ENCODE measurements around the gene EPO. TPM values are rescaled to one million over a fixed set of nuclear protein-coding genes. Genes with fewer than 3 reads are reported as not detected.
A peak's percentile ranks its signal among the peaks of the same experiment; 100 is the strongest.

The EPO gene
- total and polyA plus RNA-seq, 10 donors = 0.06 to 0.42 (median 0.19) TPM; not detected in 6

GRCh38 chr7:100705320-100705752 is 14.9 kb upstream of the EPO start:
- peak; percentile 95 for DNase-seq
- 0 to 1% (median 0%) methylated on average over 5 to 25 of the region's 25 CpGs for WGBS, 5 donors

GRCh38 chr7:100705753-100706671 is 14.3 kb upstream of the EPO start, which contains the start of gene POP7:
POP7 (plus strand) TSS chr7:100706121; CDS start chr7:100706831, 710 bp downstream.
- DNase-seq = peak; percentile 99
- no peaks in the 10 kb centered on the region for H3K27me3 ChIP-seq (replicated peaks in 1 of 7)
- peaks cover 6 to 31% (median 26%) of the 10 kb centered on the region in 6 donors for H3K4me1 ChIP-seq
- no peaks in the 10 kb centered on the region for H3K9me3 ChIP-seq
- peak; percentile 92 to 96 (median 95) for TF ChIP-seq POLR2AphosphoS5 (IDR thresholded peaks at IDR 0.05)
- no peak for TF ChIP-seq CTCF (IDR thresholded peaks at IDR 0.05 in 8 of 11, conservative IDR thresholded peaks at IDR 0.05 in 3 of 11)
- peak in 1 of 3 donors; percentile 10 for TF ChIP-seq POLR2A (IDR thresholded peaks at IDR 0.05)
- H3K27ac ChIP-seq = peak within 1 kb of the TSS; percentile 90 to 98 (median 94)
- H3K36me3 ChIP-seq = peaks cover 0 to 19% (median 0%) of the 10 kb centered on the region in 6 donors
- intact Hi-C loops (cut with DNase I; ENCODE audit: low total_unique reads) = loop anchor here (10.0 kb wide), 3 partner anchors 149 to 349 kb away; partner anchors contain the start of genes SLC12A9 and TSC22D4
- WGBS, 5 donors = 0 to 1% (median 0%) methylated on average over 71 to 86 of the region's 86 CpGs
- peak within 1 kb of the TSS; percentile 72 to 92 (median 82) for H3K4me3 ChIP-seq

More at GRCh38 chr7:100705320-100705752, 14.9 kb upstream of the EPO start:
- H3K36me3 ChIP-seq = peaks cover 0 to 19% (median 0%) of the 10 kb centered on the region in 6 donors
- intact Hi-C loops (cut with DNase I; ENCODE audit: low total_unique reads) = loop anchor here (10.0 kb wide), 3 partner anchors 149 to 349 kb away; partner anchors contain the start of genes SLC12A9 and TSC22D4
- H3K4me1 ChIP-seq = peaks cover 6 to 31% (median 26%) of the 10 kb centered on the region in 6 donors
- TF ChIP-seq POLR2A (IDR thresholded peaks at IDR 0.05) (no peak), CTCF (IDR thresholded peaks at IDR 0.05 in 8 of 11, conservative IDR thresholded peaks at IDR 0.05 in 3 of 11) (peak; percentile 76 to 95 (median 90)), POLR2AphosphoS5 (IDR thresholded peaks at IDR 0.05) (no peak)
- H3K9me3 ChIP-seq = no peaks in the 10 kb centered on the region
- peak overlapping the region; percentile 90 to 98 (median 94) for H3K27ac ChIP-seq
- no peaks in the 10 kb centered on the region for H3K27me3 ChIP-seq (replicated peaks in 1 of 7)
- H3K4me3 ChIP-seq = peak overlapping the region; percentile 72 to 92 (median 82)

- Histone ChIP-seq H3K27me3 (replicated peaks in 1 of 7) (no peaks in the 10 kb centered on the region), H3K36me3 (peaks cover 0 to 19% (median 0%) of the 10 kb centered on the region in 6 donors), H3K9me3 (no peaks in the 10 kb centered on the region), H3K27ac (peak overlapping the region in 6 of 8 donors; percentile 90 to 98 (median 95)), H3K4me1 (peaks cover 6 to 31% (median 26%) of the 10 kb centered on the region in 6 donors), H3K4me3 (peak overlapping the region; percentile 72 to 92 (median 82))
- 44 to 69% (median 52%) methylated on average over 20 to 34 of the region's 34 CpGs for whole genome bisulfite sequencing, 5 donors
- no peak for TF ChIP-seq POLR2AphosphoS5 (IDR thresholded peaks at IDR 0.05)
- TF ChIP-seq POLR2A (IDR thresholded peaks at IDR 0.05) = no peak
- TF ChIP-seq CTCF (IDR thresholded peaks at IDR 0.05 in 8 of 11, conservative IDR thresholded peaks at IDR 0.05 in 3 of 11) = no peak
- intact Hi-C loops (cut with DNase I; ENCODE audit: low total_unique reads) = loop anchor here (10.0 kb wide), 3 partner anchors 148 to 348 kb away; partner anchors contain the start of genes SLC12A9 and TSC22D4
- peak; percentile 83 for DNase-seq
Measured at GRCh38 chr7:100706672-100707311, 13.5 kb upstream of the EPO start.
